SK-N-SH (cell line): ENCODE data around the gene MEIKIN.

Source experiments
- NFIC ChIP-seq: IDR thresholded peaks from 2 replicates; pipeline ENCODE4 v1.4.0; 2012; ENCODE audit warnings: borderline replicate concordance
- TAF1 ChIP-seq: IDR thresholded peaks from 2 replicates; pipeline ENCODE4 v1.6.1; 2012; ENCODE audit warnings: low read depth, mild to moderate bottlenecking, low read length, moderate library complexity, borderline replicate concordance
- TEAD4 ChIP-seq: IDR thresholded peaks from 2 replicates; pipeline ENCODE4 v1.4.0; 2012; ENCODE audit warnings: mild to moderate bottlenecking, borderline replicate concordance; ENCODE audit not compliant: insufficient read depth
- TF ChIP-seq, protein P1 (sequence below): fragments of 200-600 bp; sonication (generic); IDR thresholded peaks from 2 replicates; pipeline ENCODE4 v1.6.1; 2017; ENCODE audit warnings: antibody characterized with exemption, mild to moderate bottlenecking, moderate library complexity

DNA sequence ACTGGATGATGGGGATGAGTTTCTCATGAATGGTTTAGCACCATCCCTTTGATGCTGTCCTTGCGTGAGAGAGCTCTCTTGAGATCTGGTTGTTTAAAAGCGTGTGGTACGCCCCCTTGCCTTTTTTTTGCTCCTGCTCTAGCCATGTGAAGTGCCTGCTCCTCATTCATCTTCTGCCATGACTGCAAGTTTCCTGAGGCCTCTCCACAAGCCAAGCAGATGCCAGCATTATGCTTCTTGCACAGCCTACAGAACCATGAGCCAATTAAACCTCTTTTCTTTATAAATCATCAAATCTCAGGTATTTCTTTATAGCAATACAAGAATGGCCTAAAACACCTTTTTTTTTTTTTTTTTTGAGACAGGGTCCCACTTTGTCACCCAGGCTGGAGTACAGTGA, 181.5 kb downstream of the MEIKIN start:
- TF ChIP-seq, protein P1, sequence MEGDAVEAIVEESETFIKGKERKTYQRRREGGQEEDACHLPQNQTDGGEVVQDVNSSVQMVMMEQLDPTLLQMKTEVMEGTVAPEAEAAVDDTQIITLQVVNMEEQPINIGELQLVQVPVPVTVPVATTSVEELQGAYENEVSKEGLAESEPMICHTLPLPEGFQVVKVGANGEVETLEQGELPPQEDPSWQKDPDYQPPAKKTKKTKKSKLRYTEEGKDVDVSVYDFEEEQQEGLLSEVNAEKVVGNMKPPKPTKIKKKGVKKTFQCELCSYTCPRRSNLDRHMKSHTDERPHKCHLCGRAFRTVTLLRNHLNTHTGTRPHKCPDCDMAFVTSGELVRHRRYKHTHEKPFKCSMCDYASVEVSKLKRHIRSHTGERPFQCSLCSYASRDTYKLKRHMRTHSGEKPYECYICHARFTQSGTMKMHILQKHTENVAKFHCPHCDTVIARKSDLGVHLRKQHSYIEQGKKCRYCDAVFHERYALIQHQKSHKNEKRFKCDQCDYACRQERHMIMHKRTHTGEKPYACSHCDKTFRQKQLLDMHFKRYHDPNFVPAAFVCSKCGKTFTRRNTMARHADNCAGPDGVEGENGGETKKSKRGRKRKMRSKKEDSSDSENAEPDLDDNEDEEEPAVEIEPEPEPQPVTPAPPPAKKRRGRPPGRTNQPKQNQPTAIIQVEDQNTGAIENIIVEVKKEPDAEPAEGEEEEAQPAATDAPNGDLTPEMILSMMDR = no peak
- TF ChIP-seq TAF1 = no peak
- TF ChIP-seq TEAD4 = no peak
- no peak for TF ChIP-seq NFIC
